Measurements from ENCODE around the gene MRPS18C.
"Not testable (repeated sequence)": the region's sequence is repeated elsewhere in the genome, so short reads cannot be mapped to it uniquely, and the experiment has no call there.

MRPS18C gene

GRCh38 chr4:83455281-83456183, at the start of gene MRPS18C, which contains the start of gene HELQ:
Gene MRPS18C, plus strand, starts transcription at chr4:83456058. Its CDS starts 20 bp downstream, at chr4:83456078.
Gene HELQ, minus strand, starts transcription at chr4:83455823. Its CDS starts 130 bp downstream, at chr4:83455693.
- peak; percentile 98 for DNase-seq (ENCODE audit: low read depth)

GRCh38 chr4:83408908-83409307, 47.0 kb upstream of the MRPS18C start:
- no peak for DNase-seq (ENCODE audit: low read depth)

GRCh38 chr4:83413676-83414075, 42.2 kb upstream of the MRPS18C start:
- no peak for DNase-seq (ENCODE audit: low read depth)

DNA sequence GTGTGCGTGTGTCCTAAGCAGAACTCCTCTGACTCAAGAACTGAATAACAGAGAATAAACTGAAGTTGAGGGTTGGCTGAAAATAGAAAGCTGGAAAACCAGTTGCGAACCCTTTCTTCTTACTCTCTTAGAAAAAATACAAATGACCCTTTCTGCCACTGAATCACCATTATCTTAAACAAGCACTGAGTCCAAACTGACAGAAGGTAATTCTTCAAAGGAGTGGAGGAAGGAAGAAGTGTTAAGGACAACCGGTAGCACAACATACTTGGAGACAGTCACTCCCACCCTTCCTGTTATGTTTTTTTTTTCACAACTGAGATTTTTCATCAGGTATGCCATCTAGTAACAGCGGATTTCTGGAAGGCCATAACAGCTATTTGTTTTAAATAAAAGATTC, 38.3 kb upstream of the MRPS18C start:
- DNase-seq (ENCODE audit: low read depth) = no peak

- no peak for DNase-seq (ENCODE audit: low read depth)
These were observed 37.6 kb upstream of the MRPS18C start for GRCh38 chr4:83418211-83418610.

- no peak for DNase-seq (ENCODE audit: low read depth)
These were observed 24.7 kb upstream of the MRPS18C start for GRCh38 chr4:83431200-83431599.

GRCh38 chr4:83436680-83437079, 19.2 kb upstream of the MRPS18C start:
- no peak for DNase-seq (ENCODE audit: low read depth)

- no peak for DNase-seq (ENCODE audit: low read depth)
These were observed 17.1 kb upstream of the MRPS18C start for GRCh38 chr4:83438719-83439118.

- no peak for DNase-seq (ENCODE audit: low read depth)
These were observed 15.6 kb upstream of the MRPS18C start for GRCh38 chr4:83440148-83440814.

DNA sequence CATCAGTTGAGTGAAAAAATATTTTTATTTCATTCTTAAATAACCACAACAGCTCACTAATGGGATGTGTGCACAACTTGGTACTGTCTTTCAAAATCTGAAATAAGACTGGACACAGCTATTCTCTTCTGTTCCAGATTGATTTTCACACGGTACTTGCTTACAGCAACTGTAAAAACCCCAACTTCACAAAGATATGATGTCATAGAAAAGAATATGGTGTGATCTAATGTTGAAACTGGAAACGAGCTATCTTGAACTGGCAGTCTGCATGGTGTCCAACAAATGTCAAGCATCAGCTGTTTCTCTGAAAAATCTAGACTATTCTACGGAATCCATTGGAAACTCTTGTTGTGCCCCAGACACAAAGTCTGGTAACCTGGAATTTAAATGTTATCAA, 15.0 kb upstream of the MRPS18C start:
- DNase-seq (ENCODE audit: low read depth) = no peak

DNA sequence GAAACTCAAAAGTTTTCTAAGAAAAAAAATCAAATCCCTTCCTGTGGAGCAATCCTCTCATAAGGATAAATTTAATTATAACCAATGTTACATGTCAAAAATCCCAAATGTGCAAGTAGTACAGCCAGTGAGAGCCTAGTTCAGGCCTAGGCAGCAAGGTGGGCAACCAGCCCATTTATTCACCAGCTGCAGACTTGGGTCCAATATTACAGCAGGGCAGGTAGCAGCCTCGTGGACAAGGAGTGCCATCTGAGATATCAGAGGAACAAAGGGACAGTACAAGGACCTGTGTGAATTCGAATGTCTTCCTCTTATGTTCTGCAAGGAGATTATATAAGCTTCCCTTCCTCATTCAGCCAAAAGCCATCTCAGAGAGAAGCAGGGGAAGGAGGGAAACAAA, 6.8 kb upstream of the MRPS18C start:
- no peak for DNase-seq (ENCODE audit: low read depth)

GRCh38 chr4:83454686-83455085, 1.2 kb upstream of the MRPS18C start:
- peak; percentile 1 for DNase-seq (ENCODE audit: low read depth)

GRCh38 chr4:83456184-83456501, 285 bp downstream of the MRPS18C start:
- DNase-seq (ENCODE audit: low read depth) = no peak

DNA sequence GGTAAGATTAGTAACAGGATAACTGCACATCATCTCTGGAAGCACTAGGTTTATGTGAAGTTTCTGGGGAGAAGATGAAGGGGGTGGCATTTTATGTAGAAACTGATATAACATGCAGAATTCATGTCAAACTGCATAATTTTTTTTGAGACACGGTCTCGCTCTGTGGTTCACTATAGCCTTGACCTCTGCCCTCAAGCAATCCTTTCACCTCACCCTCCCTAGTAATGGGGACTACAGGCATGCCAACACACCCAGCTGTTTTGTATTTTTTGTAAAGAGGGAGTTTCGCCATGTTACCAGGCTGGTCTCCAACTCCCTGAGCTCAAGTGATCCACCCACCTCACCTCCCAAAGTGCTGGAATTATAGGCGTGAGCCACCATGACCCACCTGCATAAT, 17.6 kb downstream of the MRPS18C start:
- DNase-seq (ENCODE audit: low read depth) = no peak

DNA sequence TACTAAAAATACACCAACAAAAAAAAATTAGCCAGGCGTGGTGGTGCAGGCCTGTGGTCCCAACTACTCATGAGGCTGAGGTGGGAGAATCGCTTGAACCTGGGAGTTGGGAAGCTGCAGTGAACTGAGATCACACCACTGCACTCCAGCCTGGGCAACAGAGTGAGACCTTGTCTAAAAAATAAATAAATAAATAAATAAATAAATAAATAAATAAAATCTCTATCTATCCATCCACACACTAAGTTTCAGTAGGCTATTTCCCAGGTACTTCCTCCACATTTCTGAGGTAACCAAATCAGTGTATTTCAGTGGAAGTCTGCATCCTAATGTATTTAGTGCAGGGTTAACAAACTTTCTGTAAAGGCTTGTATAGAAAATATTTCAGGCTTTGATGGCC, 18.1 kb downstream of the MRPS18C start:
- no peak for DNase-seq (ENCODE audit: low read depth)

- peak; percentile 94 for DNase-seq (ENCODE audit: low read depth)
These were observed 28.9 kb downstream of the MRPS18C start, which contains the start of gene ABRAXAS1 for GRCh38 chr4:83484500-83485461. Gene ABRAXAS1, minus strand, starts transcription at chr4:83485100. Its CDS starts 28 bp downstream, at chr4:83485072.

GRCh38 chr4:83486457-83487129, 30.7 kb downstream of the MRPS18C start:
- DNase-seq (ENCODE audit: low read depth) = no peak

DNA sequence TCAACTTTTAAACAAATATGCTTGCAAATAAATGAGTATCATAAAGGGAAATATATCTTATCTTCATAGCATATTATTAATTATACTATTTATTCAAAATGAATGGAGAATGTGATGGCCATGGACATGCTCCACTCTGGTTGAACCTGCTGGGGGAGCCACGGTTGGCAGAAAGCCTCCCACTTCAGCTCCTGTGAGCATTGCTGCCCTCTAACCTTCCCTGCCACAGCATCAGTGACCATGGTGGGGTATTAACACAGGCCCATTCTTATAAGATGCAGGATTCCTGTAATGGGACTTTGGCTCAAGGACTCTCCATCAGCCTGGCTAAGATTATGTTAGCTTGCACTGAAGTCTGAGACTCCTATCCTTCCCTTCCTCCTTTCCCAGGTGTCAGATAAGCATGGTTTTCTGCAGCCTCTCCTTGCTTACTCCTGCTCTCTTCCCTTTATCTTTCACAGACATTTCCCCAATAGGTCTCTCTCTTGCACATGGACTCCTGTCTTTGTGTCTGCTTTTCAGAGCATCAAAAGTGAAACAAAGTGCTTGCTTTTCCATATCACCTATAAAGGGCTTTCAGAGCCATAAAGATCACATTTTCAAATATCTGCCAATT, 34.0 kb downstream of the MRPS18C start:
- DNase-seq (ENCODE audit: low read depth) = no peak

DNA sequence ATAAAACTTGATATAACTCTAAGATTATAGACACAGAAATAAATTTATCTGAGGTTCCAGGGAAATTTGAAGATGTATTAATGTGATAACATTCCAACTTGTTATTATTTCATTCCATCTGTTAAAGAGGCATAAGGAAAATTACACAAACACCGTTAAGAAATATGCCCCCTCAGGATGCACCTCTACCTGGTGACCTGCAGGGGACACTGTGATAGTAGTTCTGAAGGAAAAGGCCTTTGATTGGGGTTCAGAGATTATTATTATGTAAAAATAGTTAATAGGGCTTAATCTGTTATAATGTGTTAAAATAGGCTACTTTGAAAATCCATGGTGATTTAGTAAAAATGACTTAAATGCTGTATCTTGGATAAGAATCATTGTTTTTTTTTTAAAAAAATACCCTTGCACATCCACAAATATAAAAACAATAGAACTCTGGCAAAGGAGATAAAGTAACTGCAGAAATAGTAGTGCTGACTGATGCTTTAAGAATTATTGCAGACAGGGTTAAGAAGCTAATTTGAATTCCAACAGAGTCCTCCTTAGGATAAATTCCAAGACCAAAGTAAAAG, 35.1 kb downstream of the MRPS18C start:
- DNase-seq (ENCODE audit: low read depth) = no peak

- not testable (repeated sequence) for DNase-seq (ENCODE audit: low read depth)
These were observed 40.4 kb downstream of the MRPS18C start for GRCh38 chr4:83496085-83496917.
